Brain microvascular endothelial cell (primary cell): ENCODE data around the gene LRP1B.

Source experiments
- DNase-seq: peaks from one replicate; pipeline ENCODE4 v3.0.0-alpha.2; 2020
- H3K27ac ChIP-seq: fragments of 250-450 bp; sonication (Bioruptor Pico); 2 replicates; pipeline ENCODE4 v1.5.1; 2020; ENCODE audit warnings: mild to moderate bottlenecking, moderate library complexity
- H3K27me3 ChIP-seq: fragments of 250-450 bp; sonication (Bioruptor Pico); replicated peaks from 2 replicates; pipeline ENCODE4 v1.5.1; 2020; ENCODE audit warnings: mild to moderate bottlenecking
- H3K36me3 ChIP-seq: fragments of 250-450 bp; sonication (Bioruptor Pico); replicated peaks from 2 replicates; pipeline ENCODE4 v1.5.1; 2020; ENCODE audit warnings: mild to moderate bottlenecking
- H3K4me3 ChIP-seq: 2 replicates; pipeline ENCODE4 v1.5.1; 2011; ENCODE audit warnings: low read depth, mild to moderate bottlenecking, control low read depth, low read length, moderate library complexity
- in situ Hi-C: cut with HindIII; loops from 2 replicates; pipeline ENCODE4 v1.10.0; 2017; ENCODE audit warnings: low sequenced_read_pairs, low pct_ligation_motif_present
- TF ChIP-seq, protein P1 (sequence below): IDR thresholded peaks from 2 replicates; pipeline ENCODE4 v1.5.1; 2011; ENCODE audit warnings: low read depth, mild to moderate bottlenecking, moderate library complexity, low read length, control low read depth, inconsistent platforms; ENCODE audit errors: missing control alignments

LRP1B gene

DNA sequence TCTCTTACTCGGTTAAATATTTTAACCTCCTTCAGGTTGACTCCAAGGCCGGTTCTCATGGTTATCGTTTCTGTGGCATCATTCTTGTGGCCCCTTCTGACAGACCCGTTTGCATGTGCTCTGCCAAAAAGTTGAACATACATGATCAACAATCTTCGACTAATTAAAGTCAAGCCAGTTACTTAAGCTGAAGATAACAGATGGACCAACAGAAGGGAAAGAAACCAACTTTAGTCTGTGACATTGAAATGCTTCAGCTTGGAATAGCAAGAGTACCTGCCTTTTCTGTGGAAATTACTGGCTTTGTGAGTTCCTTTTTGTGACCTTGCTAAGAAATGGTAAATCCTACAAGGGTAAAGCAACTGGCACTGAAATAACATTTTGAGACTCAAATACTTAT lies 1429.1 kb downstream of the LRP1B start:
- in situ Hi-C loops: no loop called here
- Histone ChIP-seq H3K27me3 (no peaks in the 10 kb centered on the region), H3K4me3 (no peak overlapping the region), H3K27ac (no peak overlapping the region), H3K36me3 (no peaks in the 10 kb centered on the region)
- TF ChIP-seq, protein P1, sequence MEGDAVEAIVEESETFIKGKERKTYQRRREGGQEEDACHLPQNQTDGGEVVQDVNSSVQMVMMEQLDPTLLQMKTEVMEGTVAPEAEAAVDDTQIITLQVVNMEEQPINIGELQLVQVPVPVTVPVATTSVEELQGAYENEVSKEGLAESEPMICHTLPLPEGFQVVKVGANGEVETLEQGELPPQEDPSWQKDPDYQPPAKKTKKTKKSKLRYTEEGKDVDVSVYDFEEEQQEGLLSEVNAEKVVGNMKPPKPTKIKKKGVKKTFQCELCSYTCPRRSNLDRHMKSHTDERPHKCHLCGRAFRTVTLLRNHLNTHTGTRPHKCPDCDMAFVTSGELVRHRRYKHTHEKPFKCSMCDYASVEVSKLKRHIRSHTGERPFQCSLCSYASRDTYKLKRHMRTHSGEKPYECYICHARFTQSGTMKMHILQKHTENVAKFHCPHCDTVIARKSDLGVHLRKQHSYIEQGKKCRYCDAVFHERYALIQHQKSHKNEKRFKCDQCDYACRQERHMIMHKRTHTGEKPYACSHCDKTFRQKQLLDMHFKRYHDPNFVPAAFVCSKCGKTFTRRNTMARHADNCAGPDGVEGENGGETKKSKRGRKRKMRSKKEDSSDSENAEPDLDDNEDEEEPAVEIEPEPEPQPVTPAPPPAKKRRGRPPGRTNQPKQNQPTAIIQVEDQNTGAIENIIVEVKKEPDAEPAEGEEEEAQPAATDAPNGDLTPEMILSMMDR: no peak
- DNase-seq: no peak

DNA sequence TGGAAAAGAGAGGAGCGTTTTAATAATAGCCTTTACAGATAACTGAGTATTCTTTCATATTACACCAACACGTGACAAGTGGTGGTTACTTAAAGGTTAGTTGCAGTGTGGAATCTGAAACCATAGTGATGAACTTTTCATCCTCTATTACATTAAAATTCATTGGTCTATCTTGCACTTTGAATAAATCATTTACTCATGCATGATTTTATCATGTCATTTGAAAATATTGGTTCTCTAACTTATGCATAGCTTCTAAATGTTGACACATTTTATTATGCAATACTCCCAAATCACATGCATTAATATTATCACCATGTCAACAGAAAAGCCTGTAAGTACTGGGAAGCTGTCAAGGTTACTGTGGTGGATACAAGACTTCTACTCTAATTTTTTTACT lies 1432.2 kb downstream of the LRP1B start:
- TF ChIP-seq, protein P1: no peak
- Histone ChIP-seq H3K27ac (no peak overlapping the region), H3K4me3 (no peak overlapping the region), H3K36me3 (no peaks in the 10 kb centered on the region), H3K27me3 (no peaks in the 10 kb centered on the region)
- in situ Hi-C loops: no loop called here
- DNase-seq: no peak

DNA sequence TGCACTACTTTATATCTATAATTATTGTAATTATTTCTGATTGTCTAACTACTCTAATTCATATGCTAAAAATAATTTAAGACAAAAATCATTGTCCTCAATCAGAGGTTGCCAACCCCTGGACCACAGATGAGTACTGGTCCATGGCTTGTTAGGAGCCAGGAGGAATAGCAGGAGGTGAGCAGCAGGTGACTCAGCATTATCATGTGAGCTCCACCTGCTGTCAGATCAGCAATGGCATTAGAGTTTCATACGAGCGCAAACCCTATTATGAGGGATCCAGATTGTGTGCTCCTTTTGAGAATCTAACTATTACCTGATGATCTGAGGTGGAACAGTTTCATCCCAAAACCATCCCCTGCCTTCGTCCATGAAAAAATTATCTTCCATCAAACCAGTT lies 1434.4 kb downstream of the LRP1B start:
- TF ChIP-seq, protein P1: no peak
- DNase-seq: no peak
- in situ Hi-C loops: no loop called here

DNA sequence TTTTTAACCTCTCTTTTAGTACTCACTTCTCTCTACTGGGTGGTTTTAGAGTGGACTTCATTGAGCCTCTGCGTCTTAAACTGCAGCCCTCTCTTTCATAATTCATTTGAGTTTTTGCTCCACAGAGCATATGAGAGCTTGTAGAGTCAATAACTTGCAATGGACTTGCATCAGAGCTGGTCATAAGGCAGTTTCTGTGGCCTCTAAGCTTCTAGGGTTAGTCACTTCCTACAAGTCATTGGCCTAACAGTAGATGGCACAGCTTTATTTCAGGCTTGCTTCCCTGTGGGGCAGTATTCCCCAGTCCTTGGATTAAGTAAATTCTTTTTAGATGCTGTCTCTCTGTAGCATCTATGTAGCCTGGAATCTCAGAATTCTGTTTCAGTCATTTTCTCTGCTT lies 1435.7 kb downstream of the LRP1B start:
- in situ Hi-C loops: no loop called here
- H3K4me3 ChIP-seq: no peak overlapping the region
- TF ChIP-seq, protein P1: no peak
- H3K27me3 ChIP-seq: no peaks in the 10 kb centered on the region
- no peaks in the 10 kb centered on the region for H3K36me3 ChIP-seq
- H3K27ac ChIP-seq: no peak overlapping the region
- peak; percentile 48 for DNase-seq

More for the DNA sequence above, 1434.4 kb downstream of the LRP1B start:
- H3K27me3 ChIP-seq: no peaks in the 10 kb centered on the region
- no peaks in the 10 kb centered on the region for H3K36me3 ChIP-seq
- no peak overlapping the region for H3K27ac ChIP-seq
- no peak overlapping the region for H3K4me3 ChIP-seq

DNA sequence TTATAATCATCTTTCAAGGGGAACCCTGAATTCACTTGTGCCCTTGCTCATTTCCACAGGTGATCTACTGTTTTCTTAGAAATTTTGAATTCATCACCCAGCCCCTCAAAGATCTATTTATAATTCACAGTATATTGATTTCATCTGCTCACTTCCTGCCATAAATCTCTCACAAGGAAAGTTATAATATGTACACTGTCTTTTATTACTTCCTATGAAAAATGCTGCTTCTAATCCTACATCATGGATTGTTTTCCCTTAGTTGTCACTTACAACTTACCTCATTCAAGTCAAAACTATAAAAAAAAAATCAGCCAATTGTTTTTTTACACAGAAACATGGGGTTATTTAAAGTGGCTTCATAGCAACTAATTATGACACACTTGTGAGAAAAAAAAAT lies 1443.0 kb downstream of the LRP1B start:
- DNase-seq: no peak
- Histone ChIP-seq H3K4me3 (no peak overlapping the region), H3K27ac (no peak overlapping the region), H3K27me3 (no peaks in the 10 kb centered on the region), H3K36me3 (no peaks in the 10 kb centered on the region)
- in situ Hi-C loops: no loop called here
- TF ChIP-seq, protein P1: no peak

DNA sequence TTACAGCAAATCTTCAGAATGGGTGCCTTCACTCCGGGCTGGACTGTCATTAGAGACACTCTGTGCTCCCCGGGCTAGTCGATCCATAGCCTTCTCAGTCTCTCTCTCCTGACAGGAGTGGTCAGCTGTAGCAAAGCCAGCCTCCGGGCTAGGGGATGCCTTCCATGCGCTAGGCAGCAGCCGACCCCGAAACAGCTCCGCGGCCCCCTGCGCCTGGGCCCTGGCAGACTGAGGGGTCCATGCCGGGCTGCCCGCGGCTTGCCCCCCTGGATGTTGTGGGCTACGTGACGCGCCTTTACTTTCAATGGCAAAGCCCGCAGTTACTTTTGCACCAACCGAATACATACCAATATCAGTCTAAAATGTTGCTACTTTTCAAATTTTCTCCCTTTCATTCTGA lies 1447.2 kb downstream of the LRP1B start:
- no peak overlapping the region for H3K4me3 ChIP-seq
- no peak for DNase-seq
- H3K36me3 ChIP-seq: no peaks in the 10 kb centered on the region
- TF ChIP-seq, protein P1: no peak
- in situ Hi-C loops: no loop called here
- H3K27ac ChIP-seq: no peak overlapping the region
- no peaks in the 10 kb centered on the region for H3K27me3 ChIP-seq
